GM19043 (cell line): Measurements from ENCODE around the gene LYG2.
"Not testable (repeated sequence)": the region's sequence is repeated elsewhere in the genome, so short reads cannot be mapped to it uniquely, and the experiment has no call there.

Experiments used
- ATAC-seq: cut with Tn5 transposase; IDR thresholded peaks from one replicate; pipeline ENCODE4 v1.9.1; 2021; ENCODE audit warnings: low read depth; ENCODE audit not compliant: unreplicated experiment

Gene LYG2

GRCh38 chr2:99201959-99202678 is 53.3 kb downstream of the LYG2 start:
- no peak for ATAC-seq

GRCh38 chr2:99200076-99200800 is 55.2 kb downstream of the LYG2 start:
- no peak for ATAC-seq

GRCh38 chr2:99198103-99198841 is 57.2 kb downstream of the LYG2 start:
- ATAC-seq, result no peak

GRCh38 chr2:99192364-99192763 is 63.1 kb downstream of the LYG2 start:
- not testable (repeated sequence) for ATAC-seq
